Ishikawa (cell line): ENCODE measurements around the gene DIP2A.

Source experiments
- CEBPB ChIP-seq: IDR thresholded peaks from 2 replicates; pipeline ENCODE4 v1.6.1; 2012
- CREB1 ChIP-seq: IDR thresholded peaks from 2 replicates; pipeline ENCODE4 v1.6.1; 2012; ENCODE audit warnings: low read depth
- EGR1 ChIP-seq: IDR thresholded peaks from 2 replicates; pipeline ENCODE4 v1.6.1; 2012
- EP300 ChIP-seq: IDR thresholded peaks from 2 replicates; pipeline ENCODE4 v1.6.1; 2012; ENCODE audit warnings: borderline replicate concordance
- FOXM1 ChIP-seq: IDR thresholded peaks from 2 replicates; pipeline ENCODE4 v1.6.1; 2012; ENCODE audit warnings: low read depth, borderline replicate concordance
- MAX ChIP-seq: IDR thresholded peaks from 2 replicates; pipeline ENCODE4 v1.6.1; 2012
- NFIC ChIP-seq: IDR thresholded peaks from 2 replicates; pipeline ENCODE4 v1.6.1; 2012
- RAD21 ChIP-seq: IDR thresholded peaks from 2 replicates; pipeline ENCODE4 v1.6.1; 2012; ENCODE audit warnings: low read depth
- REST ChIP-seq: IDR thresholded peaks from 2 replicates; pipeline ENCODE4 v1.6.1; 2012; ENCODE audit warnings: low read depth, mild to moderate bottlenecking
- TAF1 ChIP-seq: IDR thresholded peaks from 2 replicates; pipeline ENCODE4 v1.6.1; 2012; ENCODE audit warnings: low read depth, mild to moderate bottlenecking
- TCF12 ChIP-seq: IDR thresholded peaks from 2 replicates; pipeline ENCODE4 v1.6.1; 2012; ENCODE audit warnings: low read depth
- TEAD4 ChIP-seq: IDR thresholded peaks from 2 replicates; pipeline ENCODE4 v1.6.1; 2012
- USF1 ChIP-seq: IDR thresholded peaks from 2 replicates; pipeline ENCODE4 v1.6.1; 2012
- YY1 ChIP-seq: IDR thresholded peaks from 2 replicates; pipeline ENCODE4 v1.6.1; 2012; ENCODE audit warnings: low read depth
- ZBTB7A ChIP-seq: IDR thresholded peaks from 2 replicates; pipeline ENCODE4 v1.6.1; 2012; ENCODE audit warnings: low read depth

DIP2A gene

DNA sequence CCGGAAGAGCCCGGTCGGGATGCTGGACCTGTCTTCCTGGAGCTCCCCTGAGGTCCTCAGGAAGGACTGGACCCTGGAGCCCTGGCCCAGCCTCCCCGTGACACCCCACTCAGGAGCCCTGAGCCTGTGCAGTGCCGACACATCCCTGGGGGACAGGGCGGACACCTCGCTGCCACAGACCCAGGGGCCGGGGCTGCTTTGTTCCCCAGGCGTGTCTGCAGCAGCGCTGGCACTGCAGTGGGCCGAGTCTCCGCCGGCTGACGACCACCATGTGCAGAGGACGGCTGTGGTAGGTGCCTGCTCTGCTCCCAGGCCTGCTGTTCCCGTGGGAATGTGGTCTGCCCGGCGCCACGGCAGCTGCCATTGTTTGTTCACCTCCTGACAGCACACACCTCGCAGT lies 42.1 kb upstream of the DIP2A start:
- no peak for TF ChIP-seq EGR1

GRCh38 chr21:46418265-46418946 lies 40.3 kb upstream of the DIP2A start:
- TF ChIP-seq FOXM1 (no peak), MAX (no peak), EGR1 (no peak), NFIC (no peak), TEAD4 (no peak), RAD21 (no peak), USF1 (no peak), ZBTB7A (no peak), TCF12 (no peak), CREB1 (no peak), TAF1 (no peak), YY1 (no peak), REST (no peak), CEBPB (no peak), EP300 (no peak)

- no peak for TF ChIP-seq EP300
Observed at GRCh38 chr21:46420241-46421190, 38.2 kb upstream of the DIP2A start.

DNA sequence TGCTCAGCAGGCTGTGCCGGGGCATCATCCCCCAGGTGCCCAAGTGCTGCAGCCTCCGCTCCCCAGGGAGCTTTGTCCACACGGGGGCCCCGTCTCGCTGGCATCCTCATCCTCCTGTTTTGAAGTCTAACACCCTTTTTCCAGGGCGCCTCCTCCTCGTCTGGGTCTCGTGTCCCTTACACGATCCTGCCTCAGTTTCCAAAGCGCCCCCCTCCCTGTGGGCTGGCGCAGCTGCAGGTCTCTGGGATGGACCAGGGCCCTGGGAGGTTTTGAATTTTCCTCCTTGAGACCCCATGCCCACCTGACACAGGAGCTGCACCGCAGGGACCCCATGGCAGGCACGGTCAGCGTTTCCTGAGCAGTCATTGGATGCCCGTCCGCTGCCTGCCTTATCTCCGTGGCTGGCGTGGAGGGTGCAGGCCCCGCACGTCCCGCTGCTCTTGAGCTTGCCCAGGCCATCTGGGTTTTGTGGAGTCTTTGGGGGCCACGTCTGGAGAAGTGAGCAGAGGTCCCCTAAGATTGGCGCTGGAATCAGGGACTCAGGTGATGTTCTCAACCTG lies 37.4 kb upstream of the DIP2A start:
- TF ChIP-seq EP300 (no peak), ZBTB7A (no peak), EGR1 (no peak), TCF12 (no peak), USF1 (no peak), CEBPB (no peak), TAF1 (no peak), YY1 (no peak), FOXM1 (no peak), REST (no peak), TEAD4 (no peak), MAX (no peak), CREB1 (no peak), NFIC (no peak), RAD21 (no peak)

DNA sequence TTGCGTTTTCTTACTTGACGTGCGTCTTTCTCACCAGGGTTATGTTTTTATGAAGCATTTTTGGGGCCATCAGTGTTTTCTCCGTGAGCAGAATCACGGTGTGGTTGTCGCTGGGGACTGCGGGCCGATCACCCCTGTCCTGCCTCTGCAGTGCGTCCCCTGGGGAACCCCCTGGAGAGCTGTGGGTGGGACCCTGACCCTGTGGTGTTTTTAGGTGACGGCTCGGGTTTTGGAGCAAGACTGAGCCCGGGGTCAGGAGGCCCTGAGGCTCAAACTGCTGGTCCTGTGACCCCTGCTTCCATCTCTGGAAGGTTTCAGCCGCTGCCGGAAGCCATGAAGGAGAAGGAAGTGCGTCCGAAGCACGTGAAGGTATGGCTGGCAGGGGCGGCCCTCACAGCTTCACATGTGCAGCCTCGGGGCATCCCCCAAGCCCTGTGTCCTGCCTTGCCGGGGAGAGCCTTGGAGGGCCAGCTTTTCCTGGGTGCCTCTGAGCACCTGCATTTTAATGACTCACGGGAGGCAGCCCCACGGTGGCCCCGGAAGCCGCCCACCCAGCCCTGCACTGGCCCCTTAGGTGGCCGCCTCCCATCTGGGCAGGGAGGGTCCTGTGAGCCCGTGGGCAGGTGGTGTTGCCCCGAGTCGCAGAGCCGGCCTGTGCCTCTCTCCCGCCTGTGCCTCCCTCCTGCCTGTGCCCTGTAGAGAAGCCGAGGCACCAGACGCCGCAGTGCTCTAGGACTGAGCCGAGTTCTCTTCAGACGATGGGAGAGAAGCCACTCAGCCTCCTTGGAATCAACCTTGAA lies 36.7 kb upstream of the DIP2A start:
- TF ChIP-seq TEAD4 (no peak), ZBTB7A (no peak), YY1 (no peak), MAX (no peak), USF1 (no peak), EP300 (no peak), EGR1 (no peak), NFIC (no peak), TCF12 (no peak), CREB1 (no peak), FOXM1 (no peak), REST (no peak), CEBPB (no peak), TAF1 (no peak)
